ENCODE data around the gene UGGT2. TPM values are rescaled to one million over a fixed set of nuclear protein-coding genes. Genes with fewer than 3 reads are reported as not detected.

UGGT2 gene
- total RNA-seq, 3 donors from 2014 or later (not counting 1 experiment from before 2014, with no cell fraction given) = 0.63 to 1.4 (median 1.3) TPM

GRCh38 chr13:96044238-96044637 is 9.0 kb downstream of the UGGT2 start:
- Histone ChIP-seq H3K36me3 (ENCODE audit: control insufficient read depth, insufficient read depth, low read length) (no peaks in the 10 kb centered on the region), H3K27ac (ENCODE audit: low read length) (no peak overlapping the region), H3K9me3 (ENCODE audit: control insufficient read depth, insufficient read depth, low read length) (no peaks in the 10 kb centered on the region), H3K27me3 (ENCODE audit: control insufficient read depth, insufficient read depth, low read length) (no peaks in the 10 kb centered on the region), H3K4me3 (ENCODE audit: low read length) (no peak overlapping the region), H3K4me1 (ENCODE audit: control insufficient read depth, insufficient read depth, low read length) (no peaks in the 10 kb centered on the region)
- ATAC-seq (no peak), DNase-seq (no peak)
- Mint-ChIP-seq H3K36me3 (no peaks in the 10 kb centered on the region), H3K4me1 (no peaks in the 10 kb centered on the region), H3K9me3 (peaks cover 4 to 12% of the 10 kb centered on the region in 2 donors), H3K27me3 (ENCODE audit: low read depth in 2 of 2) (no peaks in the 10 kb centered on the region), H3K27ac (no peak overlapping the region), H3K4me3 (no peak overlapping the region)
- TF ChIP-seq, protein P1, sequence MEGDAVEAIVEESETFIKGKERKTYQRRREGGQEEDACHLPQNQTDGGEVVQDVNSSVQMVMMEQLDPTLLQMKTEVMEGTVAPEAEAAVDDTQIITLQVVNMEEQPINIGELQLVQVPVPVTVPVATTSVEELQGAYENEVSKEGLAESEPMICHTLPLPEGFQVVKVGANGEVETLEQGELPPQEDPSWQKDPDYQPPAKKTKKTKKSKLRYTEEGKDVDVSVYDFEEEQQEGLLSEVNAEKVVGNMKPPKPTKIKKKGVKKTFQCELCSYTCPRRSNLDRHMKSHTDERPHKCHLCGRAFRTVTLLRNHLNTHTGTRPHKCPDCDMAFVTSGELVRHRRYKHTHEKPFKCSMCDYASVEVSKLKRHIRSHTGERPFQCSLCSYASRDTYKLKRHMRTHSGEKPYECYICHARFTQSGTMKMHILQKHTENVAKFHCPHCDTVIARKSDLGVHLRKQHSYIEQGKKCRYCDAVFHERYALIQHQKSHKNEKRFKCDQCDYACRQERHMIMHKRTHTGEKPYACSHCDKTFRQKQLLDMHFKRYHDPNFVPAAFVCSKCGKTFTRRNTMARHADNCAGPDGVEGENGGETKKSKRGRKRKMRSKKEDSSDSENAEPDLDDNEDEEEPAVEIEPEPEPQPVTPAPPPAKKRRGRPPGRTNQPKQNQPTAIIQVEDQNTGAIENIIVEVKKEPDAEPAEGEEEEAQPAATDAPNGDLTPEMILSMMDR (IDR thresholded peaks at IDR 0.05) = no peak
- 79% methylated on average over 1 of the region's 1 CpG for WGBS (ENCODE audit: insufficient coverage)
- intact Hi-C loops (cut with micrococcal nuclease) = no loop called here

GRCh38 chr13:96041326-96042110 is 11.7 kb downstream of the UGGT2 start:
- H3K27me3 ChIP-seq (ENCODE audit: control insufficient read depth, insufficient read depth, low read length) = no peaks in the 10 kb centered on the region
- TF ChIP-seq, protein P1 (IDR thresholded peaks at IDR 0.05) = no peak
- H3K4me1 Mint-ChIP-seq = no peaks in the 10 kb centered on the region
- 84% methylated on average over 4 of the region's 4 CpGs for WGBS (ENCODE audit: insufficient coverage)
- DNase-seq (no peak), ATAC-seq (no peak)
- H3K4me3 ChIP-seq (ENCODE audit: low read length) = no peak overlapping the region
- peaks cover 4 to 11% of the 10 kb centered on the region in 2 donors for H3K9me3 Mint-ChIP-seq
- H3K4me3 Mint-ChIP-seq = no peak overlapping the region
- H3K4me1 ChIP-seq (ENCODE audit: control insufficient read depth, insufficient read depth, low read length) = no peaks in the 10 kb centered on the region
- no peaks in the 10 kb centered on the region for H3K36me3 ChIP-seq (ENCODE audit: control insufficient read depth, insufficient read depth, low read length)
- no peak overlapping the region for H3K27ac ChIP-seq (ENCODE audit: low read length)
- intact Hi-C loops (cut with micrococcal nuclease) = no loop called here
- H3K27me3 Mint-ChIP-seq (ENCODE audit: low read depth in 2 of 2) = no peaks in the 10 kb centered on the region
- no peaks in the 10 kb centered on the region for H3K9me3 ChIP-seq (ENCODE audit: control insufficient read depth, insufficient read depth, low read length)
- H3K27ac Mint-ChIP-seq = no peak overlapping the region
- no peaks in the 10 kb centered on the region for H3K36me3 Mint-ChIP-seq

GRCh38 chr13:96036515-96036914 is 16.7 kb downstream of the UGGT2 start:
- Mint-ChIP-seq H3K9me3 (peaks cover 4 to 9% of the 10 kb centered on the region in 2 donors), H3K4me1 (no peaks in the 10 kb centered on the region), H3K27me3 (ENCODE audit: low read depth in 2 of 2) (no peaks in the 10 kb centered on the region), H3K4me3 (no peak overlapping the region), H3K27ac (no peak overlapping the region), H3K36me3 (no peaks in the 10 kb centered on the region)
- Histone ChIP-seq H3K27ac (ENCODE audit: low read length) (no peak overlapping the region), H3K4me1 (ENCODE audit: control insufficient read depth, insufficient read depth, low read length) (no peaks in the 10 kb centered on the region), H3K27me3 (ENCODE audit: control insufficient read depth, insufficient read depth, low read length) (no peaks in the 10 kb centered on the region), H3K9me3 (ENCODE audit: control insufficient read depth, insufficient read depth, low read length) (peaks cover 9% of the 10 kb centered on the region), H3K36me3 (ENCODE audit: control insufficient read depth, insufficient read depth, low read length) (no peaks in the 10 kb centered on the region), H3K4me3 (ENCODE audit: low read length) (no peak overlapping the region)
- no peak for DNase-seq
- intact Hi-C loops (cut with micrococcal nuclease) = no loop called here
- WGBS (ENCODE audit: insufficient coverage) = 83% methylated on average over 1 of the region's 1 CpG
- TF ChIP-seq, protein P1 (IDR thresholded peaks at IDR 0.05) = no peak
- no peak for ATAC-seq

GRCh38 chr13:96034662-96035061 is 18.5 kb downstream of the UGGT2 start:
- intact Hi-C loops (cut with micrococcal nuclease) = no loop called here
- Mint-ChIP-seq H3K27ac (no peak overlapping the region), H3K4me3 (no peak overlapping the region), H3K4me1 (no peaks in the 10 kb centered on the region), H3K9me3 (peaks cover 6 to 7% of the 10 kb centered on the region in 2 donors), H3K36me3 (no peaks in the 10 kb centered on the region), H3K27me3 (ENCODE audit: low read depth in 2 of 2) (no peaks in the 10 kb centered on the region)
- Histone ChIP-seq H3K36me3 (ENCODE audit: control insufficient read depth, insufficient read depth, low read length) (no peaks in the 10 kb centered on the region), H3K4me3 (ENCODE audit: low read length) (no peak overlapping the region), H3K4me1 (ENCODE audit: control insufficient read depth, insufficient read depth, low read length) (no peaks in the 10 kb centered on the region), H3K27ac (ENCODE audit: low read length) (no peak overlapping the region), H3K27me3 (ENCODE audit: control insufficient read depth, insufficient read depth, low read length) (no peaks in the 10 kb centered on the region), H3K9me3 (ENCODE audit: control insufficient read depth, insufficient read depth, low read length) (peaks cover 9% of the 10 kb centered on the region)
- DNase-seq (no peak), ATAC-seq (no peak)
- 88% methylated on average over 10 of the region's 10 CpGs for WGBS (ENCODE audit: insufficient coverage)
- TF ChIP-seq, protein P1 (IDR thresholded peaks at IDR 0.05) = no peak
